Nephron (organoid): ENCODE data around the gene TRAPPC3.

Experiments
- H3K27ac Mint-ChIP-seq, 3 experiments: 2 replicates each; pipeline ENCODE4 v1.8.0; 2020; ENCODE audit warnings: mixed read lengths in 3 of 3, mild to moderate bottlenecking in 2 of 3, moderate library complexity in 1 of 3
- H3K27me3 Mint-ChIP-seq: 2 replicates; pipeline ENCODE4 v1.8.0; 2021; ENCODE audit warnings: low read depth, mild to moderate bottlenecking, moderate library complexity, mixed read lengths
- H3K36me3 Mint-ChIP-seq: 2 replicates; pipeline ENCODE4 v1.8.0; 2020; ENCODE audit warnings: low read depth, mixed read lengths
- H3K4me1 Mint-ChIP-seq: 2 replicates; pipeline ENCODE4 v1.8.0; 2020; ENCODE audit warnings: mixed read lengths
- H3K4me3 Mint-ChIP-seq, 3 experiments: 2 replicates each; pipeline ENCODE4 v1.8.0; 2020; ENCODE audit warnings: mild to moderate bottlenecking in 3 of 3, mixed read lengths in 3 of 3, moderate library complexity in 2 of 3
- H3K9me3 Mint-ChIP-seq: 2 replicates; pipeline ENCODE4 v1.8.0; 2020; ENCODE audit warnings: mixed read lengths
- CTCF ChIP-seq, 3 experiments: fragments of 200-600 bp; sonication (generic); IDR thresholded peaks; one replicate each; pipeline ENCODE4 v1.5.0; 2021; ENCODE audit warnings: antibody characterized with exemption in 3 of 3; ENCODE audit not compliant: unreplicated experiment in 3 of 3

TRAPPC3 gene

GRCh38 chr1:36157973-36158826, 8.9 kb upstream of the TRAPPC3 start:
- Mint-ChIP-seq H3K27ac (peak overlapping the region; percentile 93 to 98 (median 98)), H3K4me3 (peak overlapping the region; percentile 91 to 94 (median 93)), H3K4me1 (peaks cover 67% of the 10 kb centered on the region), H3K27me3 (no peaks in the 10 kb centered on the region), H3K9me3 (no peaks in the 10 kb centered on the region), H3K36me3 (peaks cover 10% of the 10 kb centered on the region)
- TF ChIP-seq CTCF (IDR thresholded peaks at IDR 0.05; ENCODE audit: unreplicated experiment in 3 of 3) = no peak

GRCh38 chr1:36157115-36157903, 8.0 kb upstream of the TRAPPC3 start:
- Mint-ChIP-seq H3K27me3 (peaks cover 3% of the 10 kb centered on the region), H3K27ac (peak overlapping the region; percentile 93 to 98 (median 98)), H3K4me1 (peaks cover 64% of the 10 kb centered on the region), H3K9me3 (no peaks in the 10 kb centered on the region), H3K4me3 (peak overlapping the region; percentile 91 to 94 (median 93)), H3K36me3 (peaks cover 10% of the 10 kb centered on the region)
- no peak for TF ChIP-seq CTCF (IDR thresholded peaks at IDR 0.05; ENCODE audit: unreplicated experiment in 3 of 3)

GRCh38 chr1:36156329-36157114, 7.2 kb upstream of the TRAPPC3 start:
- no peak for TF ChIP-seq CTCF (IDR thresholded peaks at IDR 0.05; ENCODE audit: unreplicated experiment in 3 of 3)
- Mint-ChIP-seq H3K27ac (peak overlapping the region; percentile 93 to 98 (median 98)), H3K4me3 (peak overlapping the region; percentile 91 to 94 (median 93)), H3K4me1 (peaks cover 62% of the 10 kb centered on the region), H3K27me3 (peaks cover 3% of the 10 kb centered on the region), H3K9me3 (no peaks in the 10 kb centered on the region), H3K36me3 (peaks cover 10% of the 10 kb centered on the region)

GRCh38 chr1:36155408-36156328, 6.4 kb upstream of the TRAPPC3 start, which contains the start of gene MAP7D1:
Gene MAP7D1 (plus strand): TSS chr1:36156160. CDS start chr1:36156418, 258 bp downstream.
- Mint-ChIP-seq H3K27ac (peak within 1 kb of the TSS; percentile 97 to 98 (median 98)), H3K27me3 (peaks cover 3% of the 10 kb centered on the region), H3K4me1 (peaks cover 63% of the 10 kb centered on the region), H3K36me3 (peaks cover 10% of the 10 kb centered on the region), H3K4me3 (peak within 1 kb of the TSS; percentile 91 to 94 (median 93)), H3K9me3 (no peaks in the 10 kb centered on the region)
- TF ChIP-seq CTCF (IDR thresholded peaks at IDR 0.05; ENCODE audit: unreplicated experiment in 3 of 3) = no peak
